GM12878 (cell line): Measurements from ENCODE around the gene CNTD1. TPM values are rescaled to one million over a fixed set of nuclear protein-coding genes. Genes with fewer than 3 reads are reported as not detected.

Source experiments
- ATAC-seq: fragments of 200-7000 bp; cut with Tn5 transposase; 3 replicates; pipeline ENCODE4 v1.9.1; 2020; ENCODE audit warnings: mild to moderate bottlenecking, moderate library complexity
- BruUV-seq: library from RNA; stranded (reverse); fragments of 400-500 nt; replicated peaks from 2 replicates; lab custom pipeline; 2021; lab: Mats Ljungman, UMichigan
- CTCF ChIA-PET: fragments of 300-600 bp; sonication (Branson Sonifier 250); formaldehyde crosslinking; extraction: SDS; loops from one replicate; lab custom pipeline; 2021; ENCODE audit warnings: inconsistent platforms; lab: Yijun Ruan, JAX
- POLR2A ChIA-PET: fragments of 350-600 bp; formaldehyde crosslinking; extraction: SDS; loops from one replicate; lab custom pipeline; 2021; ENCODE audit warnings: inconsistent platforms; lab: Charles Lee
- RAD21 ChIA-PET: fragments of 300-600 bp; sonication (Branson Sonifier 250); formaldehyde crosslinking; loops from one replicate; lab custom pipeline; 2023; ENCODE audit warnings: antibody characterized with exemption; ENCODE audit not compliant: unreplicated experiment; lab: Charles Lee
- SMC1A ChIA-PET: fragments of 300-600 bp; sonication (Branson Sonifier 250); formaldehyde crosslinking; loops from one replicate; lab custom pipeline; 2023; ENCODE audit not compliant: unreplicated experiment, uncharacterized antibody; lab: Charles Lee
- DNase-seq: peaks from one replicate; pipeline ENCODE4 v3.0.0-alpha.2; 2011; ENCODE audit warnings: low read depth, low spot score
- FAIRE-seq: peaks from 3 replicates; lab custom pipeline; 2011; peaks lifted over from hg19 to GRCh38; lab: Jason Lieb, UNC
- H2AFZ ChIP-seq: 2 replicates; pipeline ENCODE4 v1.6.0; 2011; ENCODE audit warnings: low read depth, low read length, control low read depth; ENCODE audit not compliant: control insufficient read depth
- H3K27ac ChIP-seq: 2 replicates; pipeline ENCODE4 v1.5.1; 2011; ENCODE audit warnings: control low read depth; ENCODE audit not compliant: control insufficient read depth, insufficient read depth
- H3K27me3 ChIP-seq, 2 experiments: replicated peaks in 1 of 2; 2 replicates each; pipeline versions ENCODE4 v1.6.0 to v1.6.1; 2011; ENCODE audit warnings: low read length in 1 of 2; ENCODE audit not compliant: control insufficient read depth in 2 of 2, insufficient read depth in 2 of 2
- H3K36me3 ChIP-seq, 2 experiments: 2 replicates each; pipeline ENCODE4 v1.5.1; 2011; ENCODE audit warnings: low read length in 1 of 2; ENCODE audit not compliant: control insufficient read depth in 2 of 2, insufficient read depth in 2 of 2
- H3K4me1 ChIP-seq: 2 replicates; pipeline ENCODE4 v1.6.1; 2011; ENCODE audit warnings: mild to moderate bottlenecking, low read length, moderate library complexity, mixed read lengths; ENCODE audit not compliant: control insufficient read depth, insufficient read depth
- H3K4me2 ChIP-seq: 2 replicates; pipeline ENCODE4 v1.6.0; 2011; ENCODE audit warnings: control low read depth; ENCODE audit not compliant: control insufficient read depth, insufficient read depth
- H3K4me3 ChIP-seq: fragments of 200-600 bp; sonication (generic); 2 replicates; pipeline ENCODE4 v1.5.1; 2016
- H3K79me2 ChIP-seq: 2 replicates; pipeline ENCODE4 v1.6.0; 2011; ENCODE audit warnings: low read length; ENCODE audit not compliant: control insufficient read depth, insufficient read depth
- H3K9ac ChIP-seq: 2 replicates; pipeline ENCODE4 v1.8.0; 2011; ENCODE audit warnings: low read length, control low read depth, mixed read lengths; ENCODE audit not compliant: control insufficient read depth, insufficient read depth
- H3K9me3 ChIP-seq: replicated peaks from 3 replicates; pipeline ENCODE4 v1.5.1; 2011; ENCODE audit warnings: mild to moderate bottlenecking, low read length; ENCODE audit not compliant: control insufficient read depth, insufficient read depth
- H4K20me1 ChIP-seq: 2 replicates; pipeline ENCODE4 v1.6.0; 2011; ENCODE audit not compliant: control insufficient read depth, insufficient read depth
- BMI1 ChIP-seq: fragments of 450-650 bp; IDR thresholded peaks from 2 replicates; pipeline ENCODE4 v1.6.1; 2016; ENCODE audit warnings: mild to moderate bottlenecking, moderate library complexity, borderline replicate concordance
- HSF1 ChIP-seq: fragments of 150-350 bp; IDR thresholded peaks from 2 replicates; pipeline ENCODE4 v1.6.1; 2014; ENCODE audit warnings: mild to moderate bottlenecking, low read depth, low read length
- IRF5 ChIP-seq: fragments of 450-650 bp; IDR thresholded peaks from 2 replicates; pipeline ENCODE4 v1.6.1; 2017; ENCODE audit warnings: borderline replicate concordance
- JUND ChIP-seq: IDR thresholded peaks from 2 replicates; pipeline ENCODE4 v1.6.1; 2012; ENCODE audit warnings: low read depth, mild to moderate bottlenecking, low read length, improper control_type of control experiment, moderate library complexity
- KAT2A ChIP-seq: conservative IDR thresholded peaks from 2 replicates; pipeline ENCODE4 v1.6.1; 2011; ENCODE audit warnings: low read depth, low read length; ENCODE audit not compliant: control insufficient read depth
- MAX ChIP-seq: IDR thresholded peaks from 2 replicates; pipeline ENCODE4 v1.6.1; 2012; ENCODE audit warnings: low read depth, low read length, improper control_type of control experiment
- NFYA ChIP-seq: IDR thresholded peaks from 2 replicates; pipeline ENCODE4 v1.6.1; 2011; ENCODE audit warnings: low read depth, mild to moderate bottlenecking, low read length, improper control_type of control experiment, borderline replicate concordance
- NR2F1 ChIP-seq: fragments of 450-650 bp; conservative IDR thresholded peaks from 2 replicates; pipeline ENCODE4 v1.6.1; 2017; ENCODE audit warnings: mild to moderate bottlenecking
- RAD21 ChIP-seq: IDR thresholded peaks from 2 replicates; pipeline ENCODE4 v1.6.1; 2011; ENCODE audit warnings: mild to moderate bottlenecking, low read depth, low read length, moderate library complexity; ENCODE audit not compliant: insufficient read depth
- RELB ChIP-seq: fragments of 450-650 bp; IDR thresholded peaks from 2 replicates; pipeline ENCODE4 v1.6.1; 2017; ENCODE audit warnings: low read depth, mild to moderate bottlenecking, moderate library complexity
- REST ChIP-seq: IDR thresholded peaks from 2 replicates; pipeline ENCODE4 v1.6.1; 2012; ENCODE audit warnings: mild to moderate bottlenecking, low read depth, low read length
- SREBF1 ChIP-seq: IDR thresholded peaks from 2 replicates; pipeline ENCODE4 v1.6.1; 2012; ENCODE audit warnings: mild to moderate bottlenecking, low read length
- USF1 ChIP-seq: IDR thresholded peaks from 2 replicates; pipeline ENCODE4 v1.6.1; 2011; ENCODE audit warnings: borderline replicate concordance, low read depth, mild to moderate bottlenecking, moderate library complexity, mixed read lengths, low read length; ENCODE audit not compliant: insufficient read depth; ENCODE audit errors: extremely low read length
- ZNF274 ChIP-seq: IDR thresholded peaks from one replicate; pipeline ENCODE4 v1.8.0; 2011; ENCODE audit not compliant: insufficient read length, insufficient read depth
- WGBS: methylation state at CpG from one replicate; pipeline ENCODE4 v1.1.6; 2016; ENCODE audit warnings: low lambda C conversion rate; ENCODE audit not compliant: insufficient replicate concordance, insufficient coverage; ENCODE audit errors: missing lambda C conversion rate; 5-methylcytosine and 5-hydroxymethylcytosine counted together
- in situ Hi-C: fragments of 300-500 bp; cut with MboI; formaldehyde crosslinking; loops from 9 replicates; pipeline ENCODE4 v1.14.3; 2018; ENCODE audit warnings: mixed read lengths
- intact Hi-C: fragments of 100-400 bp; cut with micrococcal nuclease; formaldehyde crosslinking; loops from one replicate; pipeline ENCODE4 v1.14.2; 2022; ENCODE audit not compliant: unreplicated experiment
- polyA plus RNA-seq, 11 experiments: library from polyadenylated mRNA; depleted of rRNA in 4 of 11; unstranded in 6 of 11; stranded (reverse) in 5 of 11; fragments of >200 nt; fragmentation: Nextera tagmentation in 4 of 11; fragmentation: Illumina TruSeq in 1 of 11; extraction: Ambion mirVana in 4 of 11; extraction: Trizol in 1 of 11; gene quantifications; 1 replicate in 1 of 11; 2 replicates in 10 of 11; pipeline versions ENCODE4 v1.2.1 to v1.2.3, GENCODE V29; 2011 to 2016; ENCODE audit warnings: inconsistent platforms in 2 of 11, missing spikeins in 2 of 11, low read depth in 1 of 11
- total RNA-seq, 4 experiments: library from RNA; depleted of rRNA in 3 of 4; stranded (reverse); fragments of >200 nt in 3 of 4; fragmentation: Illumina TruSeq in 1 of 4; extraction: Trizol in 1 of 4; gene quantifications; 2 replicates each; pipeline versions ENCODE4 v1.2.1 to v1.2.3, GENCODE V29; 2013 to 2021

CNTD1 gene
- total and polyA plus RNA-seq, 10 of the 15 experiments (the other 5 are each of a cell fraction or from before 2014, with no cell fraction given): 0.06 to 1.5 (median 1.1) TPM; not detected in 4

GRCh38 chr17:42827472-42827871 lies 28.8 kb downstream of the CNTD1 start:
- no TSS peak for BruUV-seq
- Histone ChIP-seq H3K4me3 (no peak overlapping the region), H3K9ac (no peak overlapping the region), H3K4me1 (peaks cover 6% of the 10 kb centered on the region), H4K20me1 (no peaks in the 10 kb centered on the region), H3K27me3 (no peaks in the 10 kb centered on the region), H2AFZ (no peak overlapping the region), H3K36me3 (no peaks in the 10 kb centered on the region), H3K27ac (no peak overlapping the region), H3K79me2 (peaks cover 16% of the 10 kb centered on the region), H3K9me3 (no peaks in the 10 kb centered on the region), H3K4me2 (no peak overlapping the region)
- intact Hi-C loops (no loop called here), in situ Hi-C loops (no loop called here)
- DNase-seq (no peak), ATAC-seq (no peak), FAIRE-seq (no peak)
- WGBS: 87% methylated on average over 1 of the region's 1 CpG
- ChIA-PET POLR2A (interaction anchor here (0.5 kb wide), 1 partner anchor 157 kb away, joined by 5 read pairs; no protein-coding TSS in a partner anchor), CTCF (no interaction called here), RAD21 (no interaction called here), SMC1A (interaction anchor here (1.5 kb wide), 1 partner anchor 170 kb away, joined by 3 read pairs; no protein-coding TSS in a partner anchor)
- no peak for TF ChIP-seq SREBF1
- no peak for TF ChIP-seq NFYA
- TF ChIP-seq ZNF274: no peak
- TF ChIP-seq REST: no peak
- no peak for TF ChIP-seq RAD21
- TF ChIP-seq JUND: no peak
- TF ChIP-seq RELB: no peak
- TF ChIP-seq MAX: no peak
- TF ChIP-seq BMI1: no peak
- TF ChIP-seq HSF1: no peak
- TF ChIP-seq KAT2A: no peak
- TF ChIP-seq USF1: no peak
- TF ChIP-seq NR2F1: no peak
- no peak for TF ChIP-seq IRF5
